ENCODE results near the gene LRRC32. TPM values are rescaled to one million over a fixed set of nuclear protein-coding genes. Genes with fewer than 3 reads are reported as not detected.

The LRRC32 gene
- total RNA-seq, 1 experiment from 2014 or later = 0.46 TPM

GRCh38 chr11:76682684-76683083, 12.1 kb upstream of the LRRC32 start:
- H3K27ac ChIP-seq (ENCODE audit: insufficient read length, low read depth, low read length) = no peak overlapping the region
- Mint-ChIP-seq H3K9me3 (no peaks in the 10 kb centered on the region; a peak in 1 of 5 replicates), H3K4me1 (peaks cover 8 to 20% of the 10 kb centered on the region in 2 experiments), H3K4me3 (no peak overlapping the region), H3K36me3 (ENCODE audit: insufficient read depth in 1 of 3, low read depth in 3 of 3) (peaks cover 0 to 5% (median 4%) of the 10 kb centered on the region in 3 experiments; a peak in 2 of 7 replicates), H3K27ac (no peak overlapping the region; a peak in 1 of 7 replicates), H3K27me3 (ENCODE audit: low read depth) (peaks cover 28% of the 10 kb centered on the region)
- H3K4me2 ChIP-seq (ENCODE audit: insufficient read depth, insufficient read length, low read length) = no peak overlapping the region
- H4K8ac ChIP-seq (replicated peaks; ENCODE audit: insufficient read length, low read depth, low read length) = no peak overlapping the region
- H3K4ac ChIP-seq (ENCODE audit: low read depth, low read length) = no peak overlapping the region
- no peaks in the 10 kb centered on the region for H3K23me2 ChIP-seq (ENCODE audit: insufficient read length, low read depth, low read length, poor library complexity, severe bottlenecking)
- no peak overlapping the region for H3K14ac ChIP-seq (ENCODE audit: insufficient read depth, low read length)
- no peak overlapping the region for H2BK20ac ChIP-seq (ENCODE audit: low read depth, low read length, poor library complexity, severe bottlenecking)
- no peaks in the 10 kb centered on the region; the same call in 1 of the 2 replicates for H3K27me3 ChIP-seq (ENCODE audit: insufficient read depth, low read length)
- TF ChIP-seq, protein P1, sequence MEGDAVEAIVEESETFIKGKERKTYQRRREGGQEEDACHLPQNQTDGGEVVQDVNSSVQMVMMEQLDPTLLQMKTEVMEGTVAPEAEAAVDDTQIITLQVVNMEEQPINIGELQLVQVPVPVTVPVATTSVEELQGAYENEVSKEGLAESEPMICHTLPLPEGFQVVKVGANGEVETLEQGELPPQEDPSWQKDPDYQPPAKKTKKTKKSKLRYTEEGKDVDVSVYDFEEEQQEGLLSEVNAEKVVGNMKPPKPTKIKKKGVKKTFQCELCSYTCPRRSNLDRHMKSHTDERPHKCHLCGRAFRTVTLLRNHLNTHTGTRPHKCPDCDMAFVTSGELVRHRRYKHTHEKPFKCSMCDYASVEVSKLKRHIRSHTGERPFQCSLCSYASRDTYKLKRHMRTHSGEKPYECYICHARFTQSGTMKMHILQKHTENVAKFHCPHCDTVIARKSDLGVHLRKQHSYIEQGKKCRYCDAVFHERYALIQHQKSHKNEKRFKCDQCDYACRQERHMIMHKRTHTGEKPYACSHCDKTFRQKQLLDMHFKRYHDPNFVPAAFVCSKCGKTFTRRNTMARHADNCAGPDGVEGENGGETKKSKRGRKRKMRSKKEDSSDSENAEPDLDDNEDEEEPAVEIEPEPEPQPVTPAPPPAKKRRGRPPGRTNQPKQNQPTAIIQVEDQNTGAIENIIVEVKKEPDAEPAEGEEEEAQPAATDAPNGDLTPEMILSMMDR (conservative IDR thresholded peaks at IDR 0.05) = no peak
- no peaks in the 10 kb centered on the region for H3K9me3 ChIP-seq (ENCODE audit: control insufficient read depth, low read depth, low read length)
- no CpG with 5 or more reads among the region's 2 CpGs for WGBS (ENCODE audit: extremely low coverage, insufficient read length, low lambda C conversion rate)
- no peak overlapping the region for H3K23ac ChIP-seq (ENCODE audit: insufficient read length, low read depth, low read length)
- no peaks in the 10 kb centered on the region for H3K79me2 ChIP-seq (ENCODE audit: insufficient read depth, low read length)
- H2BK120ac ChIP-seq (ENCODE audit: low read depth, low read length, poor library complexity, severe bottlenecking) = no peak overlapping the region
- no peak overlapping the region for H2AFZ ChIP-seq (ENCODE audit: low read length)
- H4K20me1 ChIP-seq (ENCODE audit: control insufficient read depth, insufficient read depth, insufficient read length) = no peaks in the 10 kb centered on the region
- H3K79me1 ChIP-seq (ENCODE audit: insufficient read depth, low read depth, low read length, poor library complexity, severe bottlenecking) = no peaks in the 10 kb centered on the region
- H2AK5ac ChIP-seq (ENCODE audit: insufficient read length, low read length) = no peak overlapping the region
- no peak overlapping the region for H3K9ac ChIP-seq (ENCODE audit: extremely low read depth, insufficient read length, low read length)
- H4K5ac ChIP-seq (ENCODE audit: insufficient read length, low read depth, low read length) = no peak overlapping the region
- H3K18ac ChIP-seq (ENCODE audit: insufficient read length, low read depth, low read length) = no peak overlapping the region
- H4K91ac ChIP-seq (ENCODE audit: insufficient read length, low read depth, low read length) = no peak overlapping the region
- no peak overlapping the region for H3K56ac ChIP-seq (ENCODE audit: insufficient read length, low read depth, low read length)
- H2BK12ac ChIP-seq (ENCODE audit: insufficient read length, low read depth, low read length) = no peak overlapping the region
- H3K4me1 ChIP-seq (ENCODE audit: insufficient read depth, low read length) = peaks cover 3% of the 10 kb centered on the region; the same call in 1 of the 2 replicates
- H3T11ph ChIP-seq (ENCODE audit: low read length) = no peak overlapping the region
- no peak overlapping the region for H2BK5ac ChIP-seq (ENCODE audit: insufficient read length, low read length)
- H2BK15ac ChIP-seq (ENCODE audit: low read depth, low read length) = no peak overlapping the region
- no peak for DNase-seq

Data from H9 (cell line).